Osteocyte (in vitro differentiated cells): ENCODE data around the gene FZR1. TPM values are rescaled to one million over a fixed set of nuclear protein-coding genes. Genes with fewer than 3 reads are reported as not detected.

Experiments
- DNase-seq: peaks from one replicate; pipeline ENCODE4 v3.0.0; 2021; ENCODE audit warnings: mixed read lengths; ENCODE audit not compliant: unreplicated experiment; ENCODE audit errors: extremely low spot score
- H3K27ac Mint-ChIP-seq: one replicate; pipeline ENCODE4 v1.8.0; 2021; ENCODE audit warnings: mild to moderate bottlenecking, mixed read lengths; ENCODE audit not compliant: unreplicated experiment
- H3K27me3 Mint-ChIP-seq: one replicate; pipeline ENCODE4 v1.8.0; 2021; ENCODE audit warnings: mixed read lengths; ENCODE audit not compliant: unreplicated experiment
- H3K36me3 Mint-ChIP-seq: one replicate; pipeline ENCODE4 v1.8.0; 2021; ENCODE audit warnings: mixed read lengths; ENCODE audit not compliant: unreplicated experiment
- H3K4me1 Mint-ChIP-seq: one replicate; pipeline ENCODE4 v1.8.0; 2021; ENCODE audit warnings: mixed read lengths; ENCODE audit not compliant: unreplicated experiment
- H3K4me3 Mint-ChIP-seq: one replicate; pipeline ENCODE4 v1.8.0; 2021; ENCODE audit warnings: mild to moderate bottlenecking, moderate library complexity, mixed read lengths; ENCODE audit not compliant: unreplicated experiment
- H3K9me3 Mint-ChIP-seq: one replicate; pipeline ENCODE4 v1.8.0; 2021; ENCODE audit warnings: mixed read lengths; ENCODE audit not compliant: unreplicated experiment
- total RNA-seq: library from RNA; stranded (reverse); gene quantifications from 2 replicates; pipeline ENCODE4 v1.2.1, GENCODE V29; 2021
- TF ChIP-seq, protein P1 (sequence below): fragments of 200-600 bp; sonication (generic); IDR thresholded peaks from 2 replicates; pipeline ENCODE4 v1.5.0; 2021; ENCODE audit warnings: antibody characterized with exemption, mild to moderate bottlenecking, moderate library complexity

FZR1 gene
- total RNA-seq, 1 donor from 2014 or later, result 45.3 TPM

DNA sequence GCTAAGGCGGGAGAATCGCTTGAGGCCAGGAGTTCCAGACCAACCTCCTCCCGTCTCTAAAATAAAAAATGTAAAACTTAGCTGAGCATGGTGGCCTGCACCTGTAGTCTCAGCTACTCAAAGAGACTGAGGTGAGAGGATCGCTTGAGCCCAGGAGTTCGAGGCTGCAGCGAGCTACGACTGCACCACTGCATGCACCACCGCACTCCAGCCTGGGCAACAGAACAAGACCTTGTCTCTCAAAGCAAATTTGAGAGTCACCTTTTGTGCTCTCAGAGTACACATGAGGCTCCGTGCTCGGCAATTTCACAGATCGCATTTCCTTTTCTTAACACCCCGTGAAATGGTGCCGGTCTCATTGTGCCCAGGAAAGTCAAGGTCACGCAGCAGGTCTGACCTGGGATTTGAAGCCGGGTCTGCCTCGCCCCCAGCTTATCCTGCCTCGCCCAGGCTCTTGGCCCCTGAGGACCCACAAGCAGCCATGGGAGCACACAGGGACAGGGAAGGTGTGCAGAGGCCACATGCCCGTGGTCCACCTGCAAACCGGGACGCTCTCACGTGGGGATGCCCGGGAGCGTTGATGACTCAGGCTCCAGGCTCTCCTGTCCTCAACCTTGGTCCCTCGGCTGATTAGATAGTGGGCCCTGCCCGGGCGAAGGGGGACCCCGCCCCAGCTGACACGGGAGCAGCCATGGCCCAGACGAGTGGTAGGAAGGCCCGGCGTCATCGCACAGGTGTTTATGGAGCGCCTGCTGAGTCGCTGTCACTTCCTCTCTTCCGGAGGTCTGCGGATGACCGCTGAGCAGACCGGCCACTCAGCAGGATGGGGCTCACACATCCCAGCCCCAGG is 24.6 kb upstream of the FZR1 start:
- H3K9me3 Mint-ChIP-seq, result no peaks in the 10 kb centered on the region
- no peak for DNase-seq
- H3K4me1 Mint-ChIP-seq, result no peaks in the 10 kb centered on the region
- no peak overlapping the region for H3K4me3 Mint-ChIP-seq
- H3K36me3 Mint-ChIP-seq, result no peaks in the 10 kb centered on the region
- TF ChIP-seq, protein P1, sequence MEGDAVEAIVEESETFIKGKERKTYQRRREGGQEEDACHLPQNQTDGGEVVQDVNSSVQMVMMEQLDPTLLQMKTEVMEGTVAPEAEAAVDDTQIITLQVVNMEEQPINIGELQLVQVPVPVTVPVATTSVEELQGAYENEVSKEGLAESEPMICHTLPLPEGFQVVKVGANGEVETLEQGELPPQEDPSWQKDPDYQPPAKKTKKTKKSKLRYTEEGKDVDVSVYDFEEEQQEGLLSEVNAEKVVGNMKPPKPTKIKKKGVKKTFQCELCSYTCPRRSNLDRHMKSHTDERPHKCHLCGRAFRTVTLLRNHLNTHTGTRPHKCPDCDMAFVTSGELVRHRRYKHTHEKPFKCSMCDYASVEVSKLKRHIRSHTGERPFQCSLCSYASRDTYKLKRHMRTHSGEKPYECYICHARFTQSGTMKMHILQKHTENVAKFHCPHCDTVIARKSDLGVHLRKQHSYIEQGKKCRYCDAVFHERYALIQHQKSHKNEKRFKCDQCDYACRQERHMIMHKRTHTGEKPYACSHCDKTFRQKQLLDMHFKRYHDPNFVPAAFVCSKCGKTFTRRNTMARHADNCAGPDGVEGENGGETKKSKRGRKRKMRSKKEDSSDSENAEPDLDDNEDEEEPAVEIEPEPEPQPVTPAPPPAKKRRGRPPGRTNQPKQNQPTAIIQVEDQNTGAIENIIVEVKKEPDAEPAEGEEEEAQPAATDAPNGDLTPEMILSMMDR, result no peak
- no peak overlapping the region for H3K27ac Mint-ChIP-seq
- H3K27me3 Mint-ChIP-seq, result peaks cover 9% of the 10 kb centered on the region

GRCh38 chr19:3482507-3483225 is 23.4 kb upstream of the FZR1 start:
- no peak overlapping the region for H3K4me3 Mint-ChIP-seq
- H3K4me1 Mint-ChIP-seq, result no peaks in the 10 kb centered on the region
- TF ChIP-seq, protein P1, result no peak
- H3K9me3 Mint-ChIP-seq, result no peaks in the 10 kb centered on the region
- no peaks in the 10 kb centered on the region for H3K36me3 Mint-ChIP-seq
- DNase-seq, result no peak
- H3K27me3 Mint-ChIP-seq, result peaks cover 9% of the 10 kb centered on the region
- no peak overlapping the region for H3K27ac Mint-ChIP-seq

DNA sequence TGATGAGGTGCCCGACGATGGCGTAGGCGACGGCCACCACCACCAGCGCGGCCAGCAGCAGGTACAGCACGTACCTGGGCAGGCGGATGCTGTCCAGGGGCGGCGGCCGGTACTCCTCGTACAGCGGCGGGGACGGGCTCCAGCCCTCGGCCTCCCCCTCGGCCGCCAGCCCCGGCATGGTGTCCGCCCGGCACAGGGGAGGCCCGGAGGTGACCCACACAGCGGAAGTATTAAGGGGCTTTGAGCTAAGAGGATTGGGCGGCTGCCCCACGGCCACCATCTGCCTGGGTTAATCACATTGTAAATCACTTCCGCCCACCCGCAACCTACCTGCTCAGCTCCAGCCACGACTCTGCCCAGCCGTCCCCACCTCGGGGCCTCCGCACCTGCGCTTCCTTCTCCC is 22.9 kb upstream of the FZR1 start, which contains the start of gene SMIM44:
TSS of gene SMIM44 (minus strand) at position 216 of the 403 bp plus-strand sequence. CDS start at position 178, 38 bp downstream.
- Mint-ChIP-seq H3K27ac (no peak within 1 kb of the TSS), H3K4me3 (no peak within 1 kb of the TSS), H3K9me3 (no peaks in the 10 kb centered on the region), H3K36me3 (no peaks in the 10 kb centered on the region), H3K27me3 (peaks cover 7% of the 10 kb centered on the region), H3K4me1 (no peaks in the 10 kb centered on the region)
- no peak for DNase-seq
- TF ChIP-seq, protein P1, result no peak

- Mint-ChIP-seq H3K4me3 (no peak overlapping the region), H3K36me3 (peaks cover 8% of the 10 kb centered on the region), H3K4me1 (no peaks in the 10 kb centered on the region), H3K27ac (no peak overlapping the region), H3K27me3 (no peaks in the 10 kb centered on the region), H3K9me3 (no peaks in the 10 kb centered on the region)
- TF ChIP-seq, protein P1, result no peak
- DNase-seq, result no peak
Measured at GRCh38 chr19:3491396-3492119, 14.6 kb upstream of the FZR1 start.
